Dermis microvascular lymphatic vessel endothelial cell (primary cell): ENCODE measurements around the gene LHFPL2. TPM values are rescaled to one million over a fixed set of nuclear protein-coding genes. Genes with fewer than 3 reads are reported as not detected.

Source experiments
- DNase-seq, 2 donors: peaks; one replicate each; pipeline versions ENCODE4 v3.0.0 to v3.0.0-alpha.2; 2010; ENCODE audit warnings: low read depth in 2 of 2
- total RNA-seq: library from RNA; depleted of rRNA; stranded (reverse); fragments of >200 nt; gene quantifications from 2 replicates; pipeline ENCODE4 v1.2.1, GENCODE V29; 2014

Gene LHFPL2
- total RNA-seq, 1 donor from 2014 or later = 21.1 TPM

- DNase-seq = peak in 1 of 2 donors; percentile 95
These were observed 122.5 kb downstream of the LHFPL2 start for GRCh38 chr5:78526049-78526525.

- peak; percentile 34 to 98 for DNase-seq
These were observed 125.0 kb downstream of the LHFPL2 start for GRCh38 chr5:78523314-78524193.

GRCh38 chr5:78522476-78523260 lies 125.9 kb downstream of the LHFPL2 start:
- peak in 1 of 2 donors; percentile 27 for DNase-seq

GRCh38 chr5:78521455-78521854 lies 127.1 kb downstream of the LHFPL2 start:
- DNase-seq = peak in 1 of 2 donors; percentile 40

- no peak for DNase-seq
These were observed 129.2 kb downstream of the LHFPL2 start for GRCh38 chr5:78519198-78519941.

- DNase-seq = peak in 1 of 2 donors; percentile 93
These were observed 130.0 kb downstream of the LHFPL2 start for GRCh38 chr5:78518365-78519197.

GRCh38 chr5:78515670-78516069 lies 132.9 kb downstream of the LHFPL2 start:
- DNase-seq = no peak

GRCh38 chr5:78514427-78515330 lies 133.9 kb downstream of the LHFPL2 start:
- no peak for DNase-seq

- no peak for DNase-seq
These were observed 135.1 kb downstream of the LHFPL2 start for GRCh38 chr5:78513441-78513840.

- DNase-seq = no peak
These were observed 136.1 kb downstream of the LHFPL2 start for GRCh38 chr5:78512435-78512834.

GRCh38 chr5:78511121-78511906 lies 137.3 kb downstream of the LHFPL2 start:
- no peak for DNase-seq

- DNase-seq = peak in 1 of 2 donors; percentile 55
These were observed 138.4 kb downstream of the LHFPL2 start for GRCh38 chr5:78509884-78510769.

- no peak for DNase-seq
These were observed 139.3 kb downstream of the LHFPL2 start for GRCh38 chr5:78509145-78509865.

- no peak for DNase-seq
These were observed 140.3 kb downstream of the LHFPL2 start for GRCh38 chr5:78508186-78508765.

GRCh38 chr5:78507531-78507930 lies 141.0 kb downstream of the LHFPL2 start:
- DNase-seq = no peak

GRCh38 chr5:78506261-78507024 lies 142.1 kb downstream of the LHFPL2 start:
- no peak for DNase-seq
